ENCODE results near the gene ELP1.

- no peak for TF ChIP-seq CTCF (IDR thresholded peaks at IDR 0.05; ENCODE audit: low read length)
- no peak for TF ChIP-seq EZH2 (IDR thresholded peaks at IDR 0.05; ENCODE audit: borderline replicate concordance, low read length)
Observed at GRCh38 chr9:108861464-108861863, 72.5 kb downstream of the ELP1 start.
